Caco-2 (cell line): ENCODE results near the gene MYO16. TPM values are rescaled to one million over a fixed set of nuclear protein-coding genes. Genes with fewer than 3 reads are reported as not detected.

Experiments
- BruUV-seq: library from RNA; stranded (reverse); fragments of 400-500 nt; replicated peaks from 2 replicates; lab custom pipeline; 2021; lab: Mats Ljungman, UMichigan
- CTCF ChIA-PET: fragments of 300-600 bp; sonication (Branson Sonifier 250); formaldehyde crosslinking; loops from one replicate; lab custom pipeline; 2022; ENCODE audit warnings: antibody characterized with exemption; lab: Charles Lee
- POLR2A ChIA-PET: fragments of 300-600 bp; sonication (Branson Sonifier 250); formaldehyde crosslinking; loops from one replicate; lab custom pipeline; 2022; ENCODE audit warnings: antibody characterized with exemption; lab: Charles Lee
- DNase-seq, 2 experiments: peaks; one replicate each; pipeline versions ENCODE4 v3.0.0 to v3.0.0-alpha.2; 2020 to 2022
- H3K27me3 ChIP-seq: replicated peaks from 2 replicates; pipeline ENCODE4 v1.6.0; 2011; ENCODE audit warnings: low read length; ENCODE audit not compliant: control insufficient read depth, insufficient read depth
- H3K36me3 ChIP-seq: 2 replicates; pipeline ENCODE4 v1.5.1; 2011; ENCODE audit warnings: low read length; ENCODE audit not compliant: control insufficient read depth, insufficient read depth
- H3K4me1 ChIP-seq: fragments of 250-450 bp; sonication (Bioruptor Pico); 2 replicates; pipeline ENCODE4 v1.5.1; 2020; ENCODE audit warnings: mild to moderate bottlenecking
- H3K4me3 ChIP-seq: 2 replicates; pipeline ENCODE4 v1.5.1; 2011; ENCODE audit warnings: low read depth, mild to moderate bottlenecking, control low read depth, low read length
- H3K9me3 ChIP-seq: fragments of 250-450 bp; sonication (Bioruptor Pico); 2 replicates; pipeline ENCODE4 v1.5.1; 2020; ENCODE audit warnings: mild to moderate bottlenecking, moderate library complexity
- H3K27ac Mint-ChIP-seq: one replicate; pipeline ENCODE4 v1.8.0; 2022; ENCODE audit warnings: mixed read lengths; ENCODE audit not compliant: unreplicated experiment
- H3K27me3 Mint-ChIP-seq: one replicate; pipeline ENCODE4 v1.8.0; 2022; ENCODE audit warnings: mixed read lengths; ENCODE audit not compliant: insufficient read depth, unreplicated experiment
- H3K36me3 Mint-ChIP-seq: one replicate; pipeline ENCODE4 v1.8.0; 2022; ENCODE audit warnings: mild to moderate bottlenecking, mixed read lengths; ENCODE audit not compliant: insufficient read depth, unreplicated experiment
- H3K4me1 Mint-ChIP-seq: one replicate; pipeline ENCODE4 v1.8.0; 2022; ENCODE audit warnings: low read depth, mixed read lengths; ENCODE audit not compliant: unreplicated experiment
- H3K4me3 Mint-ChIP-seq: one replicate; pipeline ENCODE4 v1.8.0; 2022; ENCODE audit warnings: mild to moderate bottlenecking, moderate library complexity, mixed read lengths; ENCODE audit not compliant: unreplicated experiment
- H3K9me3 Mint-ChIP-seq: one replicate; pipeline ENCODE4 v1.8.0; 2022; ENCODE audit warnings: mixed read lengths; ENCODE audit not compliant: unreplicated experiment
- intact Hi-C: fragments of 100-400 bp; cut with micrococcal nuclease; formaldehyde crosslinking; loops from one replicate; pipeline ENCODE4 v1.10.0; 2022; ENCODE audit not compliant: unreplicated experiment
- total RNA-seq: library from RNA; stranded (reverse); gene quantifications from 2 replicates; pipeline ENCODE4 v1.2.3, GENCODE V29; 2022
- TF ChIP-seq, protein P1 (sequence below), 2 experiments: fragments of 200-600 bp in 1 of 2; IDR thresholded peaks; 1 replicate in 1 of 2; 2 replicates in 1 of 2; pipeline versions ENCODE4 v1.5.1 to v1.8.0; 2011 to 2022; ENCODE audit warnings: antibody characterized with exemption in 1 of 2, control low read depth in 1 of 2, inconsistent platforms in 1 of 2, low read depth in 1 of 2, low read length in 1 of 2, mild to moderate bottlenecking in 1 of 2, moderate library complexity in 1 of 2; ENCODE audit not compliant: insufficient read depth in 1 of 2, severe bottlenecking in 1 of 2, unreplicated experiment in 1 of 2

The MYO16 gene
- total RNA-seq, 1 experiment from 2014 or later, result not detected

DNA sequence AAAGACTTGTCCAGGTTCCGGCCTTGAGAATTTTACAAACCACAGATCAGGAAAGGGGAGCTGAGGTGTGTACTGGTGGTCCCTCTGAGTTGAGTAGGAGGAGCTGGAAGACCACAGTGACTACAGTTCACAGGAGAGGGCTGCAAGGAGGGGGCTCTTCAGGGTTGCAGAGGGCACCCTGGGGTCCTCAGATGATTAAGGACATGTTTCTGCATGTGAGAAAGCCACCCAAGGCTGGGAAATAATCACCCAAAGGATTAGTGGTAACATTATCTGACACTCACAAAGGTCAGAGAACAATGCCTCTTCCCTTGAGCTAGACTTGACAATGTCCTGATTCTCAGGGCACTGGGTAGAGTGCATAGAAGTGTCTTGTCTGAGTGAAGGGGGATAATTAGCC is 616.6 kb downstream of the MYO16 start:
- Mint-ChIP-seq H3K27me3 (no peaks in the 10 kb centered on the region), H3K36me3 (peaks cover 4% of the 10 kb centered on the region), H3K27ac (no peak overlapping the region), H3K4me1 (peaks cover 14% of the 10 kb centered on the region), H3K4me3 (no peak overlapping the region), H3K9me3 (peaks cover 52% of the 10 kb centered on the region)
- TF ChIP-seq, protein P1, sequence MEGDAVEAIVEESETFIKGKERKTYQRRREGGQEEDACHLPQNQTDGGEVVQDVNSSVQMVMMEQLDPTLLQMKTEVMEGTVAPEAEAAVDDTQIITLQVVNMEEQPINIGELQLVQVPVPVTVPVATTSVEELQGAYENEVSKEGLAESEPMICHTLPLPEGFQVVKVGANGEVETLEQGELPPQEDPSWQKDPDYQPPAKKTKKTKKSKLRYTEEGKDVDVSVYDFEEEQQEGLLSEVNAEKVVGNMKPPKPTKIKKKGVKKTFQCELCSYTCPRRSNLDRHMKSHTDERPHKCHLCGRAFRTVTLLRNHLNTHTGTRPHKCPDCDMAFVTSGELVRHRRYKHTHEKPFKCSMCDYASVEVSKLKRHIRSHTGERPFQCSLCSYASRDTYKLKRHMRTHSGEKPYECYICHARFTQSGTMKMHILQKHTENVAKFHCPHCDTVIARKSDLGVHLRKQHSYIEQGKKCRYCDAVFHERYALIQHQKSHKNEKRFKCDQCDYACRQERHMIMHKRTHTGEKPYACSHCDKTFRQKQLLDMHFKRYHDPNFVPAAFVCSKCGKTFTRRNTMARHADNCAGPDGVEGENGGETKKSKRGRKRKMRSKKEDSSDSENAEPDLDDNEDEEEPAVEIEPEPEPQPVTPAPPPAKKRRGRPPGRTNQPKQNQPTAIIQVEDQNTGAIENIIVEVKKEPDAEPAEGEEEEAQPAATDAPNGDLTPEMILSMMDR (IDR thresholded peaks at IDR 0.05; ENCODE audit: insufficient read depth in 1 of 2, low read depth in 1 of 2, low read length in 1 of 2, severe bottlenecking in 1 of 2, unreplicated experiment in 1 of 2), result no peak
- intact Hi-C loops, result no loop called here
- Histone ChIP-seq H3K4me3 (no peak overlapping the region), H3K9me3 (peaks cover 21% of the 10 kb centered on the region), H3K4me1 (peaks cover 16% of the 10 kb centered on the region), H3K36me3 (no peaks in the 10 kb centered on the region), H3K27me3 (no peaks in the 10 kb centered on the region)
- POLR2A ChIA-PET, result no interaction called here
- DNase-seq, result no peak
- CTCF ChIA-PET, result no interaction called here
- BruUV-seq, result no TSS peak

DNA sequence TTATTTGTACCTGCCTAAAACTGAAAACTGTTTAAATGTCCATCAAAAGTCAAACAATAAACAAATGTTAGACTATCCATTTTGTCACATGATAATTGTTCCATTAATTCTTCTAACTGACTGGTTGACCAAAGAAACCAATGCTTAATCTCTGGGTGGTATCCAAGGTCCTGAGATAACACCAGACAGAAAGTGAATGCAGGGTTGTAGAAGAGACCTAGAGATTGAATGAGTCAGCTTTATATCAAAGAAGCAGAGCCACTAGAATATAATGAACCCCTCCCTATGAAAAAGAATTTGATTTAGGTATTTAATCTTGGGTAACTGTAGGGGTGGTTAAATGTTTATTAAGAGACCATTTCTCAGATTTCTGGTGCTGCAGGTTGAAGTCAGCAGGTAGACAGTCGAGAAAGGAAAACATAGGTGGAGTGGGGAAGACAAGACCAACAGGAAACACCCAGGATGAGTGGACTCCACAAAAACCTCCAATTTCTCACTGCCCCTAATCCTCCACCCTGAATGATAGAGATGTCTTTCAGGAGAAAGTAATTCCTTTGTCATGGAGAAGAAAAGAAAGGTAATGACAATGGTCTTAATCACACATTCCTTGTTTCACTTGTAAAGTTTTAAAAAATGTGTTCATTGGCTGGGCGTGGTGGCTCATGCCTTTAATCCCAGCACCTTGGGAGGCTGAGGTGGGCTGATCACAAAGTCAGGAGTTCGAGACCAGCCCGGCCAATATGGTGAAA is 620.5 kb downstream of the MYO16 start:
- peaks cover 21% of the 10 kb centered on the region for H3K9me3 ChIP-seq
- no peak overlapping the region for H3K4me3 ChIP-seq
- no peaks in the 10 kb centered on the region for H3K36me3 ChIP-seq
- ChIA-PET POLR2A (no interaction called here), CTCF (no interaction called here)
- H3K4me1 Mint-ChIP-seq, result no peaks in the 10 kb centered on the region
- peaks cover 39% of the 10 kb centered on the region for H3K9me3 Mint-ChIP-seq
- DNase-seq, result no peak
- no peak overlapping the region for H3K4me3 Mint-ChIP-seq
- TF ChIP-seq, protein P1 (IDR thresholded peaks at IDR 0.05; ENCODE audit: insufficient read depth in 1 of 2, low read depth in 1 of 2, low read length in 1 of 2, severe bottlenecking in 1 of 2, unreplicated experiment in 1 of 2), result no peak
- H3K27ac Mint-ChIP-seq, result no peak overlapping the region
- H3K4me1 ChIP-seq, result peaks cover 10% of the 10 kb centered on the region
- H3K27me3 Mint-ChIP-seq, result no peaks in the 10 kb centered on the region
- no peaks in the 10 kb centered on the region for H3K36me3 Mint-ChIP-seq
- intact Hi-C loops, result no loop called here
- H3K27me3 ChIP-seq, result no peaks in the 10 kb centered on the region
- BruUV-seq, result no TSS peak

DNA sequence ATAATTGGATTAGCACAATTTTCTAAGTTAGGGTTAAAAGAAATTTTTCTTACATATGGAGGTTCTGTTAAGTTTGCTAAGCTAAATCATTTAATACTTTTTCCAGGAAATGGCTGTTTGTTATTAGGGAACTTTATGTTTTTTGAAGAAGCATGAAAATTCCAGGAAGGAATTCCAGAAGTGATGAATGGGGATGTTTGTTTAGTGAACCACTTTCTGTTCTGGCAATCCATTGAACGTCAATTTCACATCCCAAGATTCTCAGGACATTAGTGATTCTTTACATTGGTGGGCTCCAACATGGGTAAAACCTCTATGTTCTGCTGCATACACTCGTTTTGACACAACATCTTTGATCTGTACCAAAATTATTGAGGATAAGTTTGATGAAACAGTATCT is 622.5 kb downstream of the MYO16 start:
- Histone ChIP-seq H3K4me1 (peaks cover 28% of the 10 kb centered on the region), H3K36me3 (no peaks in the 10 kb centered on the region), H3K27me3 (no peaks in the 10 kb centered on the region), H3K9me3 (peaks cover 16% of the 10 kb centered on the region), H3K4me3 (no peak overlapping the region)
- TF ChIP-seq, protein P1 (IDR thresholded peaks at IDR 0.05; ENCODE audit: insufficient read depth in 1 of 2, low read depth in 1 of 2, low read length in 1 of 2, severe bottlenecking in 1 of 2, unreplicated experiment in 1 of 2), result no peak
- no peak overlapping the region for H3K27ac Mint-ChIP-seq
- H3K9me3 Mint-ChIP-seq, result peaks cover 29% of the 10 kb centered on the region
- peaks cover 11% of the 10 kb centered on the region for H3K4me1 Mint-ChIP-seq
- intact Hi-C loops, result no loop called here
- no peak for DNase-seq
- no peaks in the 10 kb centered on the region for H3K27me3 Mint-ChIP-seq
- no peak overlapping the region for H3K4me3 Mint-ChIP-seq
- ChIA-PET CTCF (no interaction called here), POLR2A (no interaction called here)
- no TSS peak for BruUV-seq
- peaks cover 10% of the 10 kb centered on the region for H3K36me3 Mint-ChIP-seq
